ENCODE data around the gene GID8. TPM values are rescaled to one million over a fixed set of nuclear protein-coding genes. Genes with fewer than 3 reads are reported as not detected.
A peak's percentile ranks its signal among the peaks of the same experiment; 100 is the strongest.

Gene GID8
- polyA plus RNA-seq, 1 donor from 2014 or later = 54.8 TPM

DNA sequence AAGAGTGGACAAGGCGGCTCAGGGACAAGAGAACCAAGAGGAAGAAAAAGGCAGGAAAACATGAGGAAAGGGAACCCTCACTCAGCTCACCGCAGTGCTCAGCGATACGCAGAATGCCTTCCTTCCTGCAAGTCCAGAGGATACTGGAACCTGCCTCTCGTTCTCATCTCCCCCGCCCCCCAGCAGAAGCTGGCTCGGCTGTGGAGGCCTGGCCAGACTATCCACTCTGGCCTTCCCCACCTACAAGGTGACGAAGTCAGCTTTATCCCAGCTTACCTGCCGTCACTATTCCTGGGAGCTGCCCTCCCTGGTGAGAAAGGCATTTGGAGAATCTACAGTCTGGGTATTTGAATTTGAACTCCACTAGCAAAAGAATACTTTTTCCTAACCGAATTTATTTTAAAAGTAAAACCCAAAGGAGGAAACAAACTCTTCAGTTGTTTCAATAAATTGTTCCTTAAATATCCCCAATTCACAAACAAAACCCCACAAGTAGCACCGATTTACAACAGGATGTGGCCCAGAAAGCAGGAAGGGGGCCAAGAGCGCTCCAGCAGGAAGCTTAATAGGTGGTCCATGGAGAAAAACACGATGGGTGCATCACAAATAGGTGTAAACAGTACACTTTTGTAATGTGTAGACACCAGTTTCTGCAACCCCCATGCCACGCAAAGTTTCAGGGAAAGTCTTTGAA lies 9.6 kb upstream of the GID8 start:
- Histone ChIP-seq H2AFZ (ENCODE audit: low read depth, low read length) (no peak overlapping the region), H3K27me3 (ENCODE audit: insufficient read depth, low read depth, low read length) (no peaks in the 10 kb centered on the region), H3K9me3 (ENCODE audit: low read length) (no peaks in the 10 kb centered on the region), H3F3A (ENCODE audit: insufficient read depth, low read length, poor library complexity, severe bottlenecking) (peaks cover 3% of the 10 kb centered on the region), H3K36me3 (ENCODE audit: insufficient read depth, low read length) (no peaks in the 10 kb centered on the region), H4K20me1 (ENCODE audit: insufficient read depth) (no peaks in the 10 kb centered on the region), H3K4me3 (ENCODE audit: low read length) (no peak overlapping the region), H3K4me2 (ENCODE audit: low read length) (no peak overlapping the region), H3K9me2 (ENCODE audit: insufficient read depth, low read length) (no peaks in the 10 kb centered on the region), H3K27ac (ENCODE audit: low read length) (no peak overlapping the region), H3K79me2 (replicated peaks; ENCODE audit: insufficient read depth, low read length) (peaks cover 86% of the 10 kb centered on the region), H3K9ac (ENCODE audit: low read length) (no peak overlapping the region)
- TF ChIP-seq POLR2AphosphoS5 (IDR thresholded peaks at IDR 0.05) (no peak), EP300 (conservative IDR thresholded peaks at IDR 0.05; ENCODE audit: poor library complexity, severe bottlenecking) (no peak), MXI1 (conservative IDR thresholded peaks at IDR 0.05; ENCODE audit: poor library complexity, severe bottlenecking) (no peak), TAF1 (IDR thresholded peaks at IDR 0.05; ENCODE audit: low read depth) (no peak), EZH2 (IDR thresholded peaks at IDR 0.05; ENCODE audit: borderline replicate concordance, insufficient read depth, low read length, poor library complexity, severe bottlenecking) (no peak), RAD21 (conservative IDR thresholded peaks at IDR 0.05) (no peak), SMC3 (conservative IDR thresholded peaks at IDR 0.05; ENCODE audit: poor library complexity) (no peak)
- TF ChIP-seq, protein P1, sequence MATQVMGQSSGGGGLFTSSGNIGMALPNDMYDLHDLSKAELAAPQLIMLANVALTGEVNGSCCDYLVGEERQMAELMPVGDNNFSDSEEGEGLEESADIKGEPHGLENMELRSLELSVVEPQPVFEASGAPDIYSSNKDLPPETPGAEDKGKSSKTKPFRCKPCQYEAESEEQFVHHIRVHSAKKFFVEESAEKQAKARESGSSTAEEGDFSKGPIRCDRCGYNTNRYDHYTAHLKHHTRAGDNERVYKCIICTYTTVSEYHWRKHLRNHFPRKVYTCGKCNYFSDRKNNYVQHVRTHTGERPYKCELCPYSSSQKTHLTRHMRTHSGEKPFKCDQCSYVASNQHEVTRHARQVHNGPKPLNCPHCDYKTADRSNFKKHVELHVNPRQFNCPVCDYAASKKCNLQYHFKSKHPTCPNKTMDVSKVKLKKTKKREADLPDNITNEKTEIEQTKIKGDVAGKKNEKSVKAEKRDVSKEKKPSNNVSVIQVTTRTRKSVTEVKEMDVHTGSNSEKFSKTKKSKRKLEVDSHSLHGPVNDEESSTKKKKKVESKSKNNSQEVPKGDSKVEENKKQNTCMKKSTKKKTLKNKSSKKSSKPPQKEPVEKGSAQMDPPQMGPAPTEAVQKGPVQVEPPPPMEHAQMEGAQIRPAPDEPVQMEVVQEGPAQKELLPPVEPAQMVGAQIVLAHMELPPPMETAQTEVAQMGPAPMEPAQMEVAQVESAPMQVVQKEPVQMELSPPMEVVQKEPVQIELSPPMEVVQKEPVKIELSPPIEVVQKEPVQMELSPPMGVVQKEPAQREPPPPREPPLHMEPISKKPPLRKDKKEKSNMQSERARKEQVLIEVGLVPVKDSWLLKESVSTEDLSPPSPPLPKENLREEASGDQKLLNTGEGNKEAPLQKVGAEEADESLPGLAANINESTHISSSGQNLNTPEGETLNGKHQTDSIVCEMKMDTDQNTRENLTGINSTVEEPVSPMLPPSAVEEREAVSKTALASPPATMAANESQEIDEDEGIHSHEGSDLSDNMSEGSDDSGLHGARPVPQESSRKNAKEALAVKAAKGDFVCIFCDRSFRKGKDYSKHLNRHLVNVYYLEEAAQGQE (IDR thresholded peaks at IDR 0.05; ENCODE audit: borderline replicate concordance) = no peak
- TF ChIP-seq, protein P2, sequence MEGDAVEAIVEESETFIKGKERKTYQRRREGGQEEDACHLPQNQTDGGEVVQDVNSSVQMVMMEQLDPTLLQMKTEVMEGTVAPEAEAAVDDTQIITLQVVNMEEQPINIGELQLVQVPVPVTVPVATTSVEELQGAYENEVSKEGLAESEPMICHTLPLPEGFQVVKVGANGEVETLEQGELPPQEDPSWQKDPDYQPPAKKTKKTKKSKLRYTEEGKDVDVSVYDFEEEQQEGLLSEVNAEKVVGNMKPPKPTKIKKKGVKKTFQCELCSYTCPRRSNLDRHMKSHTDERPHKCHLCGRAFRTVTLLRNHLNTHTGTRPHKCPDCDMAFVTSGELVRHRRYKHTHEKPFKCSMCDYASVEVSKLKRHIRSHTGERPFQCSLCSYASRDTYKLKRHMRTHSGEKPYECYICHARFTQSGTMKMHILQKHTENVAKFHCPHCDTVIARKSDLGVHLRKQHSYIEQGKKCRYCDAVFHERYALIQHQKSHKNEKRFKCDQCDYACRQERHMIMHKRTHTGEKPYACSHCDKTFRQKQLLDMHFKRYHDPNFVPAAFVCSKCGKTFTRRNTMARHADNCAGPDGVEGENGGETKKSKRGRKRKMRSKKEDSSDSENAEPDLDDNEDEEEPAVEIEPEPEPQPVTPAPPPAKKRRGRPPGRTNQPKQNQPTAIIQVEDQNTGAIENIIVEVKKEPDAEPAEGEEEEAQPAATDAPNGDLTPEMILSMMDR (IDR thresholded peaks at IDR 0.05; ENCODE audit: poor library complexity, severe bottlenecking) = no peak

DNA sequence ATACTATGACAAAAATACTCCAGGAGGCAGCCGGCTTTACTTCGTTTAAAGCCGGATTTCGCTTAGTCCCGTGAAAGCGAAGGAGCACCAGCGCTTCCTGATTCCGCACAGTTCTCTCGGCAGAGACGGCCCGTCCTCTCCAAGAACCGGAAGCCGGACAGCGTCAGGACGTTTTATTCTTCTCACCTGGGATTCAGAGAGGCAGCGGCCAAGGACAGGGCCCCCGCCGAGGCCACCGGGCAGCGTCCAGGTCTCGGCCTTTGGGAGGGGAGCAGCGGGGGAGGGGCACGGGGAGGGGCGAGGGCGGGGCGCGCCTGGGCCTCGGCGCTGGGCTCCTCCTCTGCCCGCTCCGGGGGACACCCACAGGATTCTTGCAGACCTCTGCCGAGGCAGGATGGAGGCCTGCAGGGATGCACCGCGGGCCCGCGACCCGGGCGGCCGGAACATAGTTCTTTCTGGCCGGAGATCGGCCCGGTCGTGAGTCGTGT lies 8.9 kb upstream of the GID8 start:
- no peak for TF ChIP-seq MXI1 (conservative IDR thresholded peaks at IDR 0.05; ENCODE audit: poor library complexity, severe bottlenecking)
- TF ChIP-seq, protein P2 (IDR thresholded peaks at IDR 0.05; ENCODE audit: poor library complexity, severe bottlenecking) = no peak
- no peak for TF ChIP-seq TAF1 (IDR thresholded peaks at IDR 0.05; ENCODE audit: low read depth)
- no peak for TF ChIP-seq SMC3 (conservative IDR thresholded peaks at IDR 0.05; ENCODE audit: poor library complexity)
- TF ChIP-seq EP300 (conservative IDR thresholded peaks at IDR 0.05; ENCODE audit: poor library complexity, severe bottlenecking) = no peak
- no peak for TF ChIP-seq EZH2 (IDR thresholded peaks at IDR 0.05; ENCODE audit: borderline replicate concordance, insufficient read depth, low read length, poor library complexity, severe bottlenecking)
- no peak for TF ChIP-seq POLR2AphosphoS5 (IDR thresholded peaks at IDR 0.05)
- TF ChIP-seq RAD21 (conservative IDR thresholded peaks at IDR 0.05) = no peak
- TF ChIP-seq, protein P1 (IDR thresholded peaks at IDR 0.05; ENCODE audit: borderline replicate concordance) = no peak
- Histone ChIP-seq H3K9ac (ENCODE audit: low read length) (no peak overlapping the region), H3F3A (ENCODE audit: insufficient read depth, low read length, poor library complexity, severe bottlenecking) (peaks cover 3% of the 10 kb centered on the region), H3K27me3 (ENCODE audit: insufficient read depth, low read depth, low read length) (no peaks in the 10 kb centered on the region), H2AFZ (ENCODE audit: low read depth, low read length) (no peak overlapping the region), H3K9me3 (ENCODE audit: low read length) (no peaks in the 10 kb centered on the region), H3K27ac (ENCODE audit: low read length) (no peak overlapping the region), H3K4me3 (ENCODE audit: low read length) (peak overlapping the region; percentile 41), H3K9me2 (ENCODE audit: insufficient read depth, low read length) (no peaks in the 10 kb centered on the region), H3K36me3 (ENCODE audit: insufficient read depth, low read length) (no peaks in the 10 kb centered on the region), H3K79me2 (replicated peaks; ENCODE audit: insufficient read depth, low read length) (peaks cover 86% of the 10 kb centered on the region), H4K20me1 (ENCODE audit: insufficient read depth) (no peaks in the 10 kb centered on the region), H3K4me2 (ENCODE audit: low read length) (no peak overlapping the region)
